SU-DHL-6 (cell line): ENCODE measurements around the gene COL23A1.

Experiments used
- H2AFZ ChIP-seq: fragments of 200-600 bp; sonication (generic); 2 replicates; pipeline ENCODE4 v1.6.1; 2014; ENCODE audit warnings: low read depth, mild to moderate bottlenecking, moderate library complexity, mixed read lengths, antibody characterized with exemption, low read length; ENCODE audit not compliant: severe bottlenecking
- H3F3A ChIP-seq: fragments of 200-600 bp; shearing (Covaris generic); 2 replicates; pipeline ENCODE4 v1.6.0; 2016; ENCODE audit warnings: antibody characterized with exemption, mild to moderate bottlenecking; ENCODE audit not compliant: insufficient read depth
- H3K27ac ChIP-seq: fragments of 200-600 bp; sonication (generic); 2 replicates; pipeline ENCODE4 v1.5.1; 2016; ENCODE audit warnings: low read depth, mild to moderate bottlenecking, low read length, moderate library complexity, mixed read lengths
- H3K27me3 ChIP-seq: fragments of 200-600 bp; sonication (generic), shearing (Covaris generic); 2 replicates; pipeline ENCODE4 v1.6.0; 2014; ENCODE audit warnings: mild to moderate bottlenecking, low read length
- H3K36me3 ChIP-seq: fragments of 200-600 bp; sonication (generic); 2 replicates; pipeline ENCODE4 v1.6.1; 2014; ENCODE audit warnings: mild to moderate bottlenecking, low read length, mixed read lengths
- H3K4me2 ChIP-seq: fragments of 300-600, 200-600 bp; shearing (Covaris generic), sonication (generic); 2 replicates; pipeline ENCODE4 v1.6.0; 2014; ENCODE audit warnings: low read length, low read depth, mild to moderate bottlenecking; ENCODE audit not compliant: poor library complexity, severe bottlenecking
- H3K4me3 ChIP-seq: fragments of 200-600 bp; sonication (generic); 2 replicates; pipeline ENCODE4 v1.5.1; 2014; ENCODE audit warnings: antibody characterized with exemption, low read length, mild to moderate bottlenecking, mixed read lengths; ENCODE audit not compliant: insufficient read depth, poor library complexity, severe bottlenecking
- H3K79me2 ChIP-seq: fragments of 200-600 bp; sonication (generic); 2 replicates; pipeline ENCODE4 v1.6.1; 2014; ENCODE audit warnings: mild to moderate bottlenecking, low read length, moderate library complexity; ENCODE audit not compliant: insufficient read depth
- H3K9ac ChIP-seq: fragments of 200-600 bp; sonication (generic); 2 replicates; pipeline ENCODE4 v1.7.0; 2014; ENCODE audit warnings: mild to moderate bottlenecking, low read length
- H3K9me2 ChIP-seq: fragments of 200-600 bp; sonication (generic); replicated peaks from 2 replicates; pipeline ENCODE4 v1.6.1; 2014; ENCODE audit warnings: low read length; ENCODE audit not compliant: insufficient read depth
- H3K9me3 ChIP-seq: fragments of 200-600 bp; sonication (generic); 2 replicates; pipeline ENCODE4 v1.6.1; 2014; ENCODE audit warnings: low read length, mixed read lengths; ENCODE audit not compliant: insufficient read depth
- H4K20me1 ChIP-seq: fragments of 200-600 bp; sonication (generic); 2 replicates; pipeline ENCODE4 v1.6.1; 2014; ENCODE audit warnings: low read depth, mild to moderate bottlenecking, antibody characterized with exemption, low read length, moderate library complexity, mixed read lengths
- EZH2phosphoT487 ChIP-seq: fragments of 200-600 bp; sonication (generic), shearing (Covaris generic); conservative IDR thresholded peaks from 2 replicates; pipeline ENCODE4 v1.6.1; 2018; ENCODE audit warnings: mild to moderate bottlenecking, antibody characterized with exemption, low read length, moderate library complexity, mixed read lengths
- TF ChIP-seq, protein P1 (sequence below): fragments of 200-600 bp; sonication (generic); IDR thresholded peaks from one replicate; pipeline ENCODE4 v1.5.1; 2017; ENCODE audit warnings: antibody characterized with exemption, mild to moderate bottlenecking, low read length, moderate library complexity; ENCODE audit not compliant: insufficient read depth, poor library complexity, severe bottlenecking

The COL23A1 gene

GRCh38 chr5:178535299-178536175 is 54.7 kb downstream of the COL23A1 start:
- no peak overlapping the region for H3K9ac ChIP-seq
- H3K27me3 ChIP-seq: no peaks in the 10 kb centered on the region
- no peaks in the 10 kb centered on the region for H3K36me3 ChIP-seq
- H3K79me2 ChIP-seq: no peaks in the 10 kb centered on the region
- TF ChIP-seq EZH2phosphoT487: no peak
- TF ChIP-seq, protein P1, sequence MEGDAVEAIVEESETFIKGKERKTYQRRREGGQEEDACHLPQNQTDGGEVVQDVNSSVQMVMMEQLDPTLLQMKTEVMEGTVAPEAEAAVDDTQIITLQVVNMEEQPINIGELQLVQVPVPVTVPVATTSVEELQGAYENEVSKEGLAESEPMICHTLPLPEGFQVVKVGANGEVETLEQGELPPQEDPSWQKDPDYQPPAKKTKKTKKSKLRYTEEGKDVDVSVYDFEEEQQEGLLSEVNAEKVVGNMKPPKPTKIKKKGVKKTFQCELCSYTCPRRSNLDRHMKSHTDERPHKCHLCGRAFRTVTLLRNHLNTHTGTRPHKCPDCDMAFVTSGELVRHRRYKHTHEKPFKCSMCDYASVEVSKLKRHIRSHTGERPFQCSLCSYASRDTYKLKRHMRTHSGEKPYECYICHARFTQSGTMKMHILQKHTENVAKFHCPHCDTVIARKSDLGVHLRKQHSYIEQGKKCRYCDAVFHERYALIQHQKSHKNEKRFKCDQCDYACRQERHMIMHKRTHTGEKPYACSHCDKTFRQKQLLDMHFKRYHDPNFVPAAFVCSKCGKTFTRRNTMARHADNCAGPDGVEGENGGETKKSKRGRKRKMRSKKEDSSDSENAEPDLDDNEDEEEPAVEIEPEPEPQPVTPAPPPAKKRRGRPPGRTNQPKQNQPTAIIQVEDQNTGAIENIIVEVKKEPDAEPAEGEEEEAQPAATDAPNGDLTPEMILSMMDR: no peak
- no peak overlapping the region for H3K4me3 ChIP-seq
- H3F3A ChIP-seq: no peaks in the 10 kb centered on the region
- no peak overlapping the region for H3K27ac ChIP-seq
- no peak overlapping the region for H2AFZ ChIP-seq
- H3K4me2 ChIP-seq: no peak overlapping the region
- H3K9me3 ChIP-seq: no peaks in the 10 kb centered on the region
- H3K9me2 ChIP-seq: no peaks in the 10 kb centered on the region
- no peaks in the 10 kb centered on the region for H4K20me1 ChIP-seq

DNA sequence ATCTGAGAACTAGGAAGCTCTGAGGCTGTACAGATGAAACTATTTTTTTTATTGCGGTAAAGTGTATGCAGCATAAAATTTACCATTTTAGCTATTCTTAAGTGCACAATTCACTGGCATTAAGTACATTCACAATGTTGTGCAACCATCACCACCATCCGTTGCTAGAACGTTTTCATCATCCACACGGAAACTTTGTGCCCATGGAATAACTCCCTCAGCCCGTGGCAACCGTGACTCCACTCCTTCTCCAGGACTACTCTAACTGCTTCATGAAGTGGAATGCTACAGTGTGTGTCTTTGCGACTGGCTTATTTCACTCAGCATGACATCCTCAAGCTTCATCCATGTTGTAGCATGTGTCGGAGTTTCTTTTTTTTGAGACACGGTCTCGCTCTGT is 57.1 kb downstream of the COL23A1 start:
- Histone ChIP-seq H3K9me3 (no peaks in the 10 kb centered on the region), H4K20me1 (no peaks in the 10 kb centered on the region), H3K27ac (no peak overlapping the region), H3K4me2 (no peak overlapping the region), H3K9me2 (no peaks in the 10 kb centered on the region), H3K36me3 (no peaks in the 10 kb centered on the region), H2AFZ (no peak overlapping the region), H3K4me3 (no peak overlapping the region), H3F3A (no peaks in the 10 kb centered on the region), H3K79me2 (no peaks in the 10 kb centered on the region), H3K27me3 (no peaks in the 10 kb centered on the region), H3K9ac (no peak overlapping the region)
- no peak for TF ChIP-seq EZH2phosphoT487
- TF ChIP-seq, protein P1: no peak

DNA sequence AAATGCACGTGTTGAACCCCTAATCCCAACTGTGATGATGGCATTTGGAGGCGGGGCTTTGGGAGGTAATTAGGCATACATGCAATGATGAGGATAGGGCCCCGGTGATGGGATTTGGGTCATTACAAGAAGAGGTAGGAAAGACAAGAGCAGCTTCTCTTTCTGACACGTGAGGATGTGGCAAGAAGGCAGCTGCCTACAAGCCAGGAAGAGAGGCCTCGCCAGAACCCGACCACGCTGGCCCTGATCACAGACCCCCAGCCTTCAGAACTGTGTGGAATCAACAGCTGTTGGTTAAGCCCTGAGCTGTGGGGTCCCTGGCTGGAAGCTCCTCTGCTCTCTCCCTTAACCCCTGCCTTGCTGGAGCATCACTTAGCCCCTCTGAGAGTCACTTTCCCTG is 57.5 kb downstream of the COL23A1 start:
- no peaks in the 10 kb centered on the region for H3K27me3 ChIP-seq
- H3K9me2 ChIP-seq: no peaks in the 10 kb centered on the region
- H4K20me1 ChIP-seq: no peaks in the 10 kb centered on the region
- no peak overlapping the region for H3K4me2 ChIP-seq
- H3K36me3 ChIP-seq: no peaks in the 10 kb centered on the region
- no peaks in the 10 kb centered on the region for H3K79me2 ChIP-seq
- no peak overlapping the region for H3K4me3 ChIP-seq
- TF ChIP-seq, protein P1: no peak
- no peak for TF ChIP-seq EZH2phosphoT487
- H3K9me3 ChIP-seq: no peaks in the 10 kb centered on the region
- no peak overlapping the region for H2AFZ ChIP-seq
- H3K9ac ChIP-seq: no peak overlapping the region
- H3F3A ChIP-seq: no peaks in the 10 kb centered on the region
- H3K27ac ChIP-seq: no peak overlapping the region
